Transverse colon (tissue), 4 donors: ENCODE results near the gene WNT4.

Source experiments
- CTCF ChIP-seq, 5 experiments: fragments of 200-600 bp in 3 of 5; fragments of 450-650 bp in 2 of 5; sonication (generic) in 3 of 5; IDR thresholded peaks; 1 replicate in 2 of 5; 2 replicates in 3 of 5; pipeline ENCODE4 v1.5.1; 2016 to 2017; ENCODE audit warnings: antibody characterized with exemption in 5 of 5, inconsistent platforms in 3 of 5, mild to moderate bottlenecking in 2 of 5, moderate library complexity in 1 of 5
- EP300 ChIP-seq: sonication (generic); formaldehyde crosslinking; IDR thresholded peaks from one replicate; pipeline ENCODE4 v1.6.1; 2017; ENCODE audit warnings: antibody characterized with exemption, low read depth
- POLR2A ChIP-seq: fragments of 450-650 bp; IDR thresholded peaks from one replicate; pipeline ENCODE4 v1.6.1; 2016; ENCODE audit warnings: antibody characterized with exemption, mild to moderate bottlenecking, moderate library complexity
- POLR2AphosphoS5 ChIP-seq, 3 donors: sonication (generic); formaldehyde crosslinking; IDR thresholded peaks; one replicate each; pipeline ENCODE4 v1.6.1; 2016; ENCODE audit warnings: antibody characterized with exemption in 3 of 3

- no peak for TF ChIP-seq CTCF (IDR thresholded peaks at IDR 0.05)
- TF ChIP-seq POLR2AphosphoS5 (IDR thresholded peaks at IDR 0.05): no peak
- no peak for TF ChIP-seq POLR2A
- no peak for TF ChIP-seq EP300
These were observed 46.9 kb downstream of the WNT4 start for GRCh38 chr1:22096036-22096435.
